Lung microvascular endothelial cell (primary cell): ENCODE data around the gene STRA8. TPM values are rescaled to one million over a fixed set of nuclear protein-coding genes. Genes with fewer than 3 reads are reported as not detected.
A peak's percentile ranks its signal among the peaks of the same experiment; 100 is the strongest.

ENCODE experiments used
- DNase-seq, 2 donors: peaks; one replicate each; pipeline versions ENCODE4 v3.0.0 to v3.0.0-alpha.2; 2010; ENCODE audit warnings: low read depth in 2 of 2
- total RNA-seq: library from RNA; depleted of rRNA; stranded (reverse); fragments of >200 nt; gene quantifications from 2 replicates; pipeline ENCODE4 v1.2.1, GENCODE V29; 2014

STRA8 gene
- not detected in 2 replicates for total RNA-seq

GRCh38 chr7:135233570-135233969 is at the start of gene STRA8:
STRA8 (plus strand) TSS chr7:135233838; CDS start chr7:135240525, 6,687 bp downstream.
- no peak for DNase-seq

GRCh38 chr7:135184254-135184841 is 49.3 kb upstream of the STRA8 start:
- DNase-seq = no peak

GRCh38 chr7:135185471-135186260 is 48.0 kb upstream of the STRA8 start:
- no peak for DNase-seq

- DNase-seq = no peak
Measured at GRCh38 chr7:135186261-135186540, 47.4 kb upstream of the STRA8 start.

GRCh38 chr7:135186841-135187253 is 46.8 kb upstream of the STRA8 start:
- DNase-seq = no peak

- no peak for DNase-seq
Measured at GRCh38 chr7:135188298-135188984, 45.2 kb upstream of the STRA8 start.

GRCh38 chr7:135189221-135189662 is 44.4 kb upstream of the STRA8 start:
- no peak for DNase-seq

GRCh38 chr7:135189961-135190360 is 43.7 kb upstream of the STRA8 start:
- no peak for DNase-seq

- no peak for DNase-seq
Measured at GRCh38 chr7:135190703-135191102, 42.9 kb upstream of the STRA8 start.

GRCh38 chr7:135192914-135193536 is 40.6 kb upstream of the STRA8 start:
- DNase-seq = no peak

GRCh38 chr7:135193615-135194081 is 40.0 kb upstream of the STRA8 start:
- DNase-seq = no peak

- DNase-seq = no peak
Measured at GRCh38 chr7:135194494-135195095, 39.0 kb upstream of the STRA8 start.

GRCh38 chr7:135195156-135195555 is 38.5 kb upstream of the STRA8 start:
- no peak for DNase-seq

GRCh38 chr7:135195968-135196629 is 37.5 kb upstream of the STRA8 start:
- no peak for DNase-seq

GRCh38 chr7:135197343-135197742 is 36.3 kb upstream of the STRA8 start:
- DNase-seq = no peak

- peak in 1 of 2 donors; percentile 14 for DNase-seq
Measured at GRCh38 chr7:135197906-135198655, 35.6 kb upstream of the STRA8 start.

GRCh38 chr7:135199439-135199838 is 34.2 kb upstream of the STRA8 start:
- no peak for DNase-seq

GRCh38 chr7:135200821-135201331 is 32.8 kb upstream of the STRA8 start:
- no peak for DNase-seq

GRCh38 chr7:135201350-135201749 is 32.3 kb upstream of the STRA8 start:
- no peak for DNase-seq

GRCh38 chr7:135204341-135204749 is 29.3 kb upstream of the STRA8 start:
- DNase-seq = peak; percentile 55 to 75
